ENCODE data around the gene NOTCH1.

NOTCH1 gene

GRCh38 chr9:136526625-136527066 is 19.2 kb downstream of the NOTCH1 start:
- no peak for TF ChIP-seq CTCF (IDR thresholded peaks at IDR 0.05; ENCODE audit: extremely low read depth, missing control alignments)
- no peak for DNase-seq (ENCODE audit: low spot score)

GRCh38 chr9:136525841-136526499 is 19.9 kb downstream of the NOTCH1 start:
- no peak for TF ChIP-seq CTCF (IDR thresholded peaks at IDR 0.05; ENCODE audit: extremely low read depth, missing control alignments)
- no peak for DNase-seq (ENCODE audit: low spot score)

GRCh38 chr9:136525207-136525606 is 20.6 kb downstream of the NOTCH1 start:
- DNase-seq (ENCODE audit: low spot score): no peak
- no peak for TF ChIP-seq CTCF (IDR thresholded peaks at IDR 0.05; ENCODE audit: extremely low read depth, missing control alignments)

- no peak for TF ChIP-seq CTCF (IDR thresholded peaks at IDR 0.05; ENCODE audit: extremely low read depth, missing control alignments)
- DNase-seq (ENCODE audit: low spot score): no peak
Observed at GRCh38 chr9:136522314-136523237, 23.3 kb downstream of the NOTCH1 start.

GRCh38 chr9:136521537-136521936 is 24.3 kb downstream of the NOTCH1 start:
- no peak for TF ChIP-seq CTCF (IDR thresholded peaks at IDR 0.05; ENCODE audit: extremely low read depth, missing control alignments)
- no peak for DNase-seq (ENCODE audit: low spot score)

- DNase-seq (ENCODE audit: low spot score): no peak
- no peak for TF ChIP-seq CTCF (IDR thresholded peaks at IDR 0.05; ENCODE audit: extremely low read depth, missing control alignments)
Observed at GRCh38 chr9:136520053-136520540, 25.8 kb downstream of the NOTCH1 start.

Measured in GM20000 (cell line).